Measurements from ENCODE around the gene INTS3.
"Not testable (repeated sequence)": the region's sequence is repeated elsewhere in the genome, so short reads cannot be mapped to it uniquely, and the experiment has no call there.

INTS3 gene

GRCh38 chr1:153711026-153711425 lies 16.8 kb upstream of the INTS3 start:
- DNase-seq (ENCODE audit: low spot score), result no peak

- DNase-seq (ENCODE audit: low spot score), result not testable (repeated sequence)
Observed at GRCh38 chr1:153716211-153716610, 11.6 kb upstream of the INTS3 start.

- DNase-seq (ENCODE audit: low spot score), result no peak
Observed at GRCh38 chr1:153717330-153717729, 10.5 kb upstream of the INTS3 start.

- DNase-seq (ENCODE audit: low spot score), result no peak
Observed at GRCh38 chr1:153723687-153724086, 4.2 kb upstream of the INTS3 start.

GRCh38 chr1:153724634-153725033 lies 3.2 kb upstream of the INTS3 start:
- DNase-seq (ENCODE audit: low spot score), result not testable (repeated sequence)

- peak; percentile 9 for DNase-seq (ENCODE audit: low spot score)
Observed at GRCh38 chr1:153728305-153729066, 636 bp downstream of the INTS3 start.

- DNase-seq (ENCODE audit: low spot score), result no peak
Observed at GRCh38 chr1:153730468-153730988, 2.7 kb downstream of the INTS3 start.

- DNase-seq (ENCODE audit: low spot score), result no peak
Observed at GRCh38 chr1:153733970-153734369, 6.1 kb downstream of the INTS3 start.

GRCh38 chr1:153734396-153735089 lies 6.7 kb downstream of the INTS3 start:
- DNase-seq (ENCODE audit: low spot score), result no peak

- DNase-seq (ENCODE audit: low spot score), result no peak
Observed at GRCh38 chr1:153735090-153735420, 7.2 kb downstream of the INTS3 start.

GRCh38 chr1:153741986-153742385 lies 14.1 kb downstream of the INTS3 start:
- no peak for DNase-seq (ENCODE audit: low spot score)

- DNase-seq (ENCODE audit: low spot score), result no peak
Observed at GRCh38 chr1:153742411-153743142, 14.7 kb downstream of the INTS3 start.

- DNase-seq (ENCODE audit: low spot score), result no peak
Observed at GRCh38 chr1:153745417-153745816, 17.6 kb downstream of the INTS3 start.

GRCh38 chr1:153746174-153746573 lies 18.3 kb downstream of the INTS3 start:
- no peak for DNase-seq (ENCODE audit: low spot score)

- DNase-seq (ENCODE audit: low spot score), result no peak
Observed at GRCh38 chr1:153748903-153749302, 21.1 kb downstream of the INTS3 start.

GRCh38 chr1:153749408-153750005 lies 21.7 kb downstream of the INTS3 start:
- peak; percentile 84 for DNase-seq (ENCODE audit: low spot score)

GRCh38 chr1:153750026-153750995 lies 22.5 kb downstream of the INTS3 start:
- DNase-seq (ENCODE audit: low spot score), result no peak

GRCh38 chr1:153752072-153752471 lies 24.2 kb downstream of the INTS3 start:
- DNase-seq (ENCODE audit: low spot score), result no peak

- DNase-seq (ENCODE audit: low spot score), result no peak
Observed at GRCh38 chr1:153752571-153753195, 24.8 kb downstream of the INTS3 start.

GRCh38 chr1:153754266-153754665 lies 26.4 kb downstream of the INTS3 start:
- DNase-seq (ENCODE audit: low spot score), result no peak

- DNase-seq (ENCODE audit: low spot score), result no peak
Observed at GRCh38 chr1:153760440-153760839, 32.6 kb downstream of the INTS3 start.
